Measurements from ENCODE around the gene NCAM2. TPM values are rescaled to one million over a fixed set of nuclear protein-coding genes. Genes with fewer than 3 reads are reported as not detected.

The NCAM2 gene
- total RNA-seq, 4 donors from 2014 or later, result 0.67 to 0.95 TPM; not detected in 2

DNA sequence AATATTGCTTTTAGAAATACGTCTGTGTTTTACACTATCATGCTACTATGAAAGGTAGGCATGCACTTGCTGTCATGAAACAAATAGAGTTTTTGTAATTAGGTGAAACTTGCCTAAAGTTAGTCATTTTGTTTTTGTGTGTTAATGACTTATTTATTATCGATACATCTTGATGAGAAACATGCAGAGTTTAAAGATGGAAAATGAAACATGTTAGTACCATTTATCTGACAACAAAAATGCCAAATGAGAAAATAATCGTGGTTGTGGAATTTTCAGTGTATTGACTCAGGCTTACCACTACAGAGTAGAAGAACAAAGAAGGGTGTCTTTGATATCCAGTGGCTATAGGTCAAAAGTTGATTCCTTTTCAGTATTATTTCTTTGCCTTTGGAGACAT, 105.5 kb downstream of the NCAM2 start:
- Histone ChIP-seq H3K36me3 (no peaks in the 10 kb centered on the region), H3K27me3 (no peaks in the 10 kb centered on the region), H3K9me3 (no peaks in the 10 kb centered on the region), H3K4me3 (no peak overlapping the region), H3K4me1 (no peaks in the 10 kb centered on the region), H3K27ac (no peak overlapping the region)
- intact Hi-C loops (cut with DNase I), result no loop called here
- TF ChIP-seq POLR2A (IDR thresholded peaks at IDR 0.05), result no peak
- TF ChIP-seq, protein P1, sequence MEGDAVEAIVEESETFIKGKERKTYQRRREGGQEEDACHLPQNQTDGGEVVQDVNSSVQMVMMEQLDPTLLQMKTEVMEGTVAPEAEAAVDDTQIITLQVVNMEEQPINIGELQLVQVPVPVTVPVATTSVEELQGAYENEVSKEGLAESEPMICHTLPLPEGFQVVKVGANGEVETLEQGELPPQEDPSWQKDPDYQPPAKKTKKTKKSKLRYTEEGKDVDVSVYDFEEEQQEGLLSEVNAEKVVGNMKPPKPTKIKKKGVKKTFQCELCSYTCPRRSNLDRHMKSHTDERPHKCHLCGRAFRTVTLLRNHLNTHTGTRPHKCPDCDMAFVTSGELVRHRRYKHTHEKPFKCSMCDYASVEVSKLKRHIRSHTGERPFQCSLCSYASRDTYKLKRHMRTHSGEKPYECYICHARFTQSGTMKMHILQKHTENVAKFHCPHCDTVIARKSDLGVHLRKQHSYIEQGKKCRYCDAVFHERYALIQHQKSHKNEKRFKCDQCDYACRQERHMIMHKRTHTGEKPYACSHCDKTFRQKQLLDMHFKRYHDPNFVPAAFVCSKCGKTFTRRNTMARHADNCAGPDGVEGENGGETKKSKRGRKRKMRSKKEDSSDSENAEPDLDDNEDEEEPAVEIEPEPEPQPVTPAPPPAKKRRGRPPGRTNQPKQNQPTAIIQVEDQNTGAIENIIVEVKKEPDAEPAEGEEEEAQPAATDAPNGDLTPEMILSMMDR (IDR thresholded peaks at IDR 0.05), result no peak
- WGBS, 2 donors, result 46% methylated on average over 3 of the region's 3 CpGs
- DNase-seq, result no peak

DNA sequence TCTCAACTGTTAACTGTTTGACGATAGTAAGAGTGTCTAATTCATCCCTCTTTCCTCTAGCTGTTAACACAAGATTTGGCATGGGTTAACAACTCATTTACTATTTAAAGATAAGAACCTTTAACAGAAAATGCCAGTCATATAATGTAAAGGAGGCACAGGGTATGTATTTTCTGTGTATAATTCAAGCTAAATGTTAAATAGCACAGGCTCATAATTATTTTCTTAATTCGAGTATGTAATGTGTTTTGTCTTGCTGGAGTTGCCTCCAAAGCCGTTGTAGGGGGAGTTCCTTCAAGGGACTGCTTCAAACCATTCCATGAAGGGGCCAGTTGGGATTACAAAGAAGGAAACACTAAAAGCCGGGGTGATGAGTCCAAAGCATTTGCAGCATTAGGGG, 111.5 kb downstream of the NCAM2 start:
- intact Hi-C loops (cut with DNase I), result no loop called here
- H3K4me3 ChIP-seq, result no peak overlapping the region

DNA sequence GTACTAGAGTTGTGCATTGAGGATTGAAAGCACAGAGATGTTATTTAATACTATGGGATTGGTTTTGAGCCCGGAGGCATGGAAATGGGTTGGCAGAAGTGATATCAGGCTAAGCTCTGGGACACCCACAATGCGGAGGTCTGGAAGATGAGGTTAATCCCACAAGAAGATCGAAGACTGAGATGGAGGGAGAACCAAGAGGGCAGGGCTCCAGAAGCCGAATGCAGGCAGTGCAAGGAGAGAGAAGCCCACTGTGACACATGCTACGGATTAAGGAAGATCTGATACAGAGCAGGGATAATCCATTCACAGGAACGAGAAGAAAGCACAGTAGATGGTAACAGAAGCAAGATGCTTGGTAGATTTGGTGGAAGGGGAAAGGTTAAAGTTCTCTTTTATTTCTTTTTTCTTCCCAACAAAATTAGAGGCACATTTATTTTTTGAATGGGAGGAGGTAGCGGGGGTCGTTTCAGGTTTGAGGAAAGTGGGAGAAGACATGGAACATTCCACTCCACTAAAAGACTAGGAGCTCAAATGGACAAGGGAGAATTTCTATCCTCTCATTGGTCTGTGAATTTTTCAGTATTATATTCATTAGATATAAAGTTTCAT, 113.2 kb downstream of the NCAM2 start:
- Histone ChIP-seq H3K27ac (no peak overlapping the region), H3K36me3 (no peaks in the 10 kb centered on the region), H3K4me1 (no peaks in the 10 kb centered on the region), H3K4me3 (no peak overlapping the region), H3K27me3 (no peaks in the 10 kb centered on the region), H3K9me3 (no peaks in the 10 kb centered on the region)
- no peak for TF ChIP-seq POLR2A (IDR thresholded peaks at IDR 0.05)
- TF ChIP-seq, protein P1 (IDR thresholded peaks at IDR 0.05), result no peak
- intact Hi-C loops (cut with DNase I), result no loop called here
- no peak for DNase-seq
- WGBS, 2 donors, result 64 to 68% methylated on average over 8 of the region's 8 CpGs

More for the DNA sequence above, 111.5 kb downstream of the NCAM2 start:
- Histone ChIP-seq H3K27me3 (no peaks in the 10 kb centered on the region), H3K4me1 (no peaks in the 10 kb centered on the region), H3K9me3 (no peaks in the 10 kb centered on the region), H3K27ac (no peak overlapping the region), H3K36me3 (no peaks in the 10 kb centered on the region)
- no peak for TF ChIP-seq POLR2A (IDR thresholded peaks at IDR 0.05)
- no peak for DNase-seq
- WGBS, 2 donors, result 51 to 64% methylated on average over 4 of the region's 4 CpGs

DNA sequence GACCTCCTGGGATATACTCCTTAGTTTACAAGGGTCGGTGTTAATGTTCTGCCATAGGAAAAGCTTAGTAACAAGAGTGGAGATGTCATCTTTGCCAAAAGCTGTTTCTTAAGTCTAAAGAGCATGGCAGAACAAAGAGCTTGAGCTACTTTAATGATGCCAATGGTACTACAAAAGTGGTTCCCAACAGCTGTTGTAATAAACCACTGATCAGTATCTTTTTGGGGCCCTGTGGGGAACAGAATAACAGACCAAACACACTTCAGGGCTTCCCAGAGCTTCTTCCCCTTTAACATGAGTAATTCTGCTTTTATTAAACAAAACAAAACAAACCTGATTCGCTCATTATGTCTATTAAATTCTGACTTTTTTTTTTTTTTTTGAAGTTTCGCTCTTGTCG, 116.3 kb downstream of the NCAM2 start:
- DNase-seq, result no peak
- intact Hi-C loops (cut with DNase I), result no loop called here
- no peaks in the 10 kb centered on the region for H3K27me3 ChIP-seq
- H3K9me3 ChIP-seq, result no peaks in the 10 kb centered on the region
- H3K27ac ChIP-seq, result no peak overlapping the region
- no peaks in the 10 kb centered on the region for H3K36me3 ChIP-seq
- TF ChIP-seq, protein P1 (IDR thresholded peaks at IDR 0.05), result no peak
- TF ChIP-seq POLR2A (IDR thresholded peaks at IDR 0.05), result no peak
- WGBS, 2 donors, result 80 to 87% methylated on average over 4 of the region's 4 CpGs
- no peaks in the 10 kb centered on the region for H3K4me1 ChIP-seq
- no peak overlapping the region for H3K4me3 ChIP-seq

DNA sequence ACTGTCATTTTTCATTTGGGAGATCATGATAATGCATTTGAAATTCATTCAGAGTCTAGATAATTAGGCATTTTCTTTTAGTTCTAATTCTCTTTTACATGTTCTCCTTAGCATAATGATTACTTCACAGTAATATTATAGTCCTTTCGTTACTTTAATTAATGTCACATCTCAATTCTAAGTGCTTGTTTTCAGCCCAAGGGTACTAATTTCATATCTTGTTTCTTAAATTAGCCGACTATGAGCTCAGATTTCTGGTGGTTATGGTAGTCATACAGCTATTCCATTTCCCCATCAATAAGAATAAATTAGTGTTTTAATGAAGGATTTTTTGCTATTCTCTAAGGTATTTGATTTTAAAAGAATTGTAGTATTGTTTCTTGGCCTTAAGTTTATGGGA, 120.9 kb downstream of the NCAM2 start:
- 72 to 75% methylated on average over 2 of the region's 2 CpGs for WGBS, 2 donors
- no peak overlapping the region for H3K4me3 ChIP-seq
- TF ChIP-seq, protein P1 (IDR thresholded peaks at IDR 0.05), result no peak
- no peak for TF ChIP-seq POLR2A (IDR thresholded peaks at IDR 0.05)
- H3K9me3 ChIP-seq, result peaks cover 0 to 4% (median 0%) of the 10 kb centered on the region in 3 donors
- no peak for DNase-seq
- no peaks in the 10 kb centered on the region for H3K4me1 ChIP-seq
- H3K36me3 ChIP-seq, result no peaks in the 10 kb centered on the region
- no peak overlapping the region for H3K27ac ChIP-seq
- H3K27me3 ChIP-seq, result no peaks in the 10 kb centered on the region
- intact Hi-C loops (cut with DNase I), result no loop called here

DNA sequence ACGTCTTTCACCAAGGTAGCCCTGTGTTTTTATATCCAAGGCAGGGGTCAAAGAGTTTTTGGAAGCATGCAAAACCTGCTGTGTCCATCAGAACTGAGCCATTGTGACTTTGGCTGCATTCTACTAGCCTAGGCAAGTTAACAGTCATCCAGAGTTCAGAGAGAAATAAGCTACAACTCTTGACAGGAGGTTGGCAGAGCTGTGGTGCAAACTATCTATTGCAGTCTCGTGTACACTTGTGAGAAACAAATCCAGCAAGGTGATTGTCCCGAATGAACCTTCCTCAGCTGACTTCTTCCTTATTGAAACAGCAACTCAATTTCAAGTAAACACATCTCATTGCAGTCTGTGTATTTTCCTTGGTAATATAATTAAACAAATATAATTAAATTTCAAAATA, 124.5 kb downstream of the NCAM2 start:
- 62 to 68% methylated on average over 3 of the region's 3 CpGs for WGBS, 2 donors
- no peaks in the 10 kb centered on the region for H3K27me3 ChIP-seq
- intact Hi-C loops (cut with DNase I), result no loop called here
- no peak overlapping the region for H3K27ac ChIP-seq
- no peaks in the 10 kb centered on the region for H3K4me1 ChIP-seq
- peaks cover 0 to 4% (median 0%) of the 10 kb centered on the region in 3 donors for H3K9me3 ChIP-seq
- no peak overlapping the region for H3K4me3 ChIP-seq
- TF ChIP-seq POLR2A (IDR thresholded peaks at IDR 0.05), result no peak
- TF ChIP-seq, protein P1 (IDR thresholded peaks at IDR 0.05), result no peak
- H3K36me3 ChIP-seq, result no peaks in the 10 kb centered on the region
- no peak for DNase-seq

Measured in esophagus squamous epithelium (tissue), 5 donors.